GM19438 (cell line): Measurements from ENCODE around the gene TSN.

Source experiments
- ATAC-seq: cut with Tn5 transposase; IDR thresholded peaks from one replicate; pipeline ENCODE4 v1.9.1; 2021; ENCODE audit warnings: low read depth; ENCODE audit not compliant: unreplicated experiment

TSN gene

GRCh38 chr2:121741450-121741849 lies 14.0 kb upstream of the TSN start:
- ATAC-seq = no peak

- ATAC-seq = no peak
Measured at GRCh38 chr2:121746071-121746578, 9.3 kb upstream of the TSN start.

- no peak for ATAC-seq
Measured at GRCh38 chr2:121748202-121748601, 7.2 kb upstream of the TSN start.

- no peak for ATAC-seq
Measured at GRCh38 chr2:121754851-121755236, 607 bp upstream of the TSN start.

GRCh38 chr2:121764681-121765228 lies 9.3 kb downstream of the TSN start:
- no peak for ATAC-seq

- ATAC-seq = no peak
Measured at GRCh38 chr2:121766624-121767023, 11.2 kb downstream of the TSN start.

- no peak for ATAC-seq
Measured at GRCh38 chr2:121768143-121768755, 12.8 kb downstream of the TSN start.

- ATAC-seq = no peak
Measured at GRCh38 chr2:121771976-121772742, 16.7 kb downstream of the TSN start.

- no peak for ATAC-seq
Measured at GRCh38 chr2:121774235-121774634, 18.8 kb downstream of the TSN start.

- ATAC-seq = no peak
Measured at GRCh38 chr2:121776361-121776760, 20.9 kb downstream of the TSN start.

GRCh38 chr2:121776885-121777698 lies 21.6 kb downstream of the TSN start:
- ATAC-seq = no peak

- ATAC-seq = no peak
Measured at GRCh38 chr2:121777699-121778058, 22.2 kb downstream of the TSN start.

- ATAC-seq = no peak
Measured at GRCh38 chr2:121778741-121779487, 23.5 kb downstream of the TSN start.

- ATAC-seq = no peak
Measured at GRCh38 chr2:121783180-121783579, 27.7 kb downstream of the TSN start.

GRCh38 chr2:121788685-121789084 lies 33.2 kb downstream of the TSN start:
- no peak for ATAC-seq

- ATAC-seq = no peak
Measured at GRCh38 chr2:121790276-121790956, 35.0 kb downstream of the TSN start.

GRCh38 chr2:121791290-121791689 lies 35.8 kb downstream of the TSN start:
- no peak for ATAC-seq

- no peak for ATAC-seq
Measured at GRCh38 chr2:121791801-121792221, 36.4 kb downstream of the TSN start.

GRCh38 chr2:121793816-121794215 lies 38.4 kb downstream of the TSN start:
- no peak for ATAC-seq

GRCh38 chr2:121794233-121794632 lies 38.8 kb downstream of the TSN start:
- ATAC-seq = no peak
